ENCODE measurements around the gene SKOR2. TPM values are rescaled to one million over a fixed set of nuclear protein-coding genes. Genes with fewer than 3 reads are reported as not detected.

SKOR2 gene
- total and polyA plus RNA-seq, 9 of the 15 experiments (the other 6 are each of a cell fraction or from before 2014, with no cell fraction given): not detected

DNA sequence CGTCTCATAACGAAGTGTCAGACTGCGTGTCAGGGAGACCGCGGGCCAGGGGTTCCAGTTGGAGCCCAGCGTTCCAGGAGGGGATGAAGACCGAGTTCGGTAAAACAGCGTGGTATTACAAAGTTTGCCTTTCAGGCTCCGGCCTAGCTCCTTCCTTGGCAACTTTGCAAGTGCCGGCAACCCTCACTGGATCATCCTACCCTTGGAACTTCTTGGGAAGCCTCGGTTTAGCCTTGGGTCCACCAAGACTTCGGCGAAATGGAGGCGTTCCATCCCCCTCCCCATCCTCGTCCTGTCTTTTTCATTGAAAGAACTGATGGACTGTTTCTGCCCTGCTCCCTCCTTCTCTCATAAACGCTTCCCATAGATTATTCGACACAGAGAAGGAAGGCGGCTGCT is 10.4 kb upstream of the SKOR2 start:
- no TSS peak for BruUV-seq (replicated peaks)
- no peak overlapping the region for H3K4me2 ChIP-seq (ENCODE audit: insufficient read depth, low read length)
- peaks cover 0 to 10% of the 10 kb centered on the region in 2 experiments; a peak in 2 of 5 replicates for H3K4me1 ChIP-seq (replicated peaks in 1 of 2; ENCODE audit: control insufficient read depth in 2 of 2, insufficient read depth in 2 of 2, low read length in 2 of 2)
- intact Hi-C loops (cut with micrococcal nuclease): no loop called here
- CTCF ChIA-PET (ENCODE audit: low intra/inter-chr PET ratio): no interaction called here
- FAIRE-seq (no peak), DNase-seq (ENCODE audit: extremely low read depth in 1 of 4, low spot score in 3 of 4) (no peak), ATAC-seq (no peak)
- POLR2A ChIA-PET: no interaction called here
- 2% methylated on average over 14 of the region's 19 CpGs for WGBS (ENCODE audit: insufficient coverage, low coverage, missing lambda C conversion rate)
- H3K9ac ChIP-seq (ENCODE audit: insufficient read depth in 1 of 2, low read depth in 2 of 2, low read length in 2 of 2): no peak overlapping the region
- no peaks in the 10 kb centered on the region for H3K79me2 ChIP-seq (ENCODE audit: control insufficient read depth, insufficient read depth, low read length)
- no peak overlapping the region for H3K27ac ChIP-seq (ENCODE audit: extremely low read depth, low read depth, low read length)
- in situ Hi-C loops (cut with MboI): no loop called here
- H3K9me1 ChIP-seq (ENCODE audit: control insufficient read depth, insufficient read depth, low read length): no peaks in the 10 kb centered on the region
- no peaks in the 10 kb centered on the region for H3K36me3 ChIP-seq (ENCODE audit: control insufficient read depth, insufficient read depth, low read length)
- no peaks in the 10 kb centered on the region for H4K20me1 ChIP-seq (replicated peaks; ENCODE audit: control insufficient read depth, insufficient read depth, low read length)
- peaks cover 0 to 23% of the 10 kb centered on the region in 2 experiments; a peak in 2 of 5 replicates for H3K27me3 ChIP-seq (ENCODE audit: control insufficient read depth in 2 of 2, insufficient read depth in 2 of 2, low read length in 2 of 2)
- no peaks in the 10 kb centered on the region for H3K9me3 ChIP-seq (replicated peaks; ENCODE audit: control insufficient read depth, insufficient read depth, low read depth, low read length)
- no peak overlapping the region for H3K4me3 ChIP-seq
- no peak overlapping the region for H2AFZ ChIP-seq (ENCODE audit: low read depth, low read length)
- TF ChIP-seq NFXL1 (CRISPR knock-in tag; IDR thresholded peaks at IDR 0.05): no peak
- TF ChIP-seq PRDM10 (IDR thresholded peaks at IDR 0.05; ENCODE audit: partially characterized antibody): no peak
- TF ChIP-seq, protein P1, sequence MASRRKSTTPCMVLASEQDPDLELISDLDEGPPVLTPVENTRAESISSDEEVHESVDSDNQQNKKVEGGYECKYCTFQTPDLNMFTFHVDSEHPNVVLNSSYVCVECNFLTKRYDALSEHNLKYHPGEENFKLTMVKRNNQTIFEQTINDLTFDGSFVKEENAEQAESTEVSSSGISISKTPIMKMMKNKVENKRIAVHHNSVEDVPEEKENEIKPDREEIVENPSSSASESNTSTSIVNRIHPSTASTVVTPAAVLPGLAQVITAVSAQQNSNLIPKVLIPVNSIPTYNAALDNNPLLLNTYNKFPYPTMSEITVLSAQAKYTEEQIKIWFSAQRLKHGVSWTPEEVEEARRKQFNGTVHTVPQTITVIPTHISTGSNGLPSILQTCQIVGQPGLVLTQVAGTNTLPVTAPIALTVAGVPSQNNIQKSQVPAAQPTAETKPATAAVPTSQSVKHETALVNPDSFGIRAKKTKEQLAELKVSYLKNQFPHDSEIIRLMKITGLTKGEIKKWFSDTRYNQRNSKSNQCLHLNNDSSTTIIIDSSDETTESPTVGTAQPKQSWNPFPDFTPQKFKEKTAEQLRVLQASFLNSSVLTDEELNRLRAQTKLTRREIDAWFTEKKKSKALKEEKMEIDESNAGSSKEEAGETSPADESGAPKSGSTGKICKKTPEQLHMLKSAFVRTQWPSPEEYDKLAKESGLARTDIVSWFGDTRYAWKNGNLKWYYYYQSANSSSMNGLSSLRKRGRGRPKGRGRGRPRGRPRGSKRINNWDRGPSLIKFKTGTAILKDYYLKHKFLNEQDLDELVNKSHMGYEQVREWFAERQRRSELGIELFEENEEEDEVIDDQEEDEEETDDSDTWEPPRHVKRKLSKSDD (conservative IDR thresholded peaks at IDR 0.05; ENCODE audit: low read length): no peak
- TF ChIP-seq HNRNPLL (IDR thresholded peaks at IDR 0.05; ENCODE audit: low read depth, low read length, poor library complexity, severe bottlenecking): no peak
- no peak for TF ChIP-seq ZEB2 (IDR thresholded peaks at IDR 0.05)
- TF ChIP-seq SIN3A (IDR thresholded peaks at IDR 0.05; ENCODE audit: borderline replicate concordance in 2 of 2, control insufficient read depth in 1 of 2, low read depth in 2 of 2, low read length in 2 of 2): no peak
- no peak for TF ChIP-seq CHCHD3 (CRISPR knock-in tag; IDR thresholded peaks at IDR 0.05)
- no peak for TF ChIP-seq MYBL2 (IDR thresholded peaks at IDR 0.05; ENCODE audit: low read depth)
- no peak for TF ChIP-seq MYBL2 (CRISPR knock-in tag; IDR thresholded peaks at IDR 0.05; ENCODE audit: borderline replicate concordance)
- no peak for TF ChIP-seq HOXB6 (CRISPR knock-in tag; IDR thresholded peaks at IDR 0.05; ENCODE audit: borderline replicate concordance)
- TF ChIP-seq RFX7 (CRISPR knock-in tag; IDR thresholded peaks at IDR 0.05): no peak
- TF ChIP-seq TAF15 (IDR thresholded peaks at IDR 0.05; ENCODE audit: low read depth, low read length): no peak
- no peak for TF ChIP-seq RB1 (IDR thresholded peaks at IDR 0.05; ENCODE audit: low read depth)
- TF ChIP-seq SMAD3 (CRISPR knock-in tag; conservative IDR thresholded peaks at IDR 0.05): no peak
- TF ChIP-seq FOS (IDR thresholded peaks at IDR 0.05; ENCODE audit: extremely low read depth, insufficient read length): no peak
